G401.6 (cell line): ENCODE measurements around the gene INPP5A.
"Not testable (repeated sequence)": the region's sequence is repeated elsewhere in the genome, so short reads cannot be mapped to it uniquely, and the experiment has no call there.

Experiments
- FAIRE-seq: peaks from 2 replicates; lab custom pipeline; 2012; peaks lifted over from hg19 to GRCh38; lab: Jason Lieb, UNC

Gene INPP5A

GRCh38 chr10:132583456-132583855 lies 45.9 kb downstream of the INPP5A start:
- FAIRE-seq = no peak

- FAIRE-seq = no peak
Observed at GRCh38 chr10:132584081-132584480, 46.5 kb downstream of the INPP5A start.

- FAIRE-seq = no peak
Observed at GRCh38 chr10:132585732-132586722, 48.4 kb downstream of the INPP5A start.

- no peak for FAIRE-seq
Observed at GRCh38 chr10:132586739-132587138, 49.2 kb downstream of the INPP5A start.

GRCh38 chr10:132587175-132587574 lies 49.6 kb downstream of the INPP5A start:
- FAIRE-seq = no peak

- FAIRE-seq = no peak
Observed at GRCh38 chr10:132588301-132589013, 50.9 kb downstream of the INPP5A start.

- no peak for FAIRE-seq
Observed at GRCh38 chr10:132589015-132589414, 51.4 kb downstream of the INPP5A start.

- FAIRE-seq = no peak
Observed at GRCh38 chr10:132589681-132590080, 52.1 kb downstream of the INPP5A start.

GRCh38 chr10:132590094-132590751 lies 52.6 kb downstream of the INPP5A start:
- FAIRE-seq = no peak

- no peak for FAIRE-seq
Observed at GRCh38 chr10:132590752-132591121, 53.1 kb downstream of the INPP5A start.

- no peak for FAIRE-seq
Observed at GRCh38 chr10:132591166-132591971, 53.8 kb downstream of the INPP5A start.

- FAIRE-seq = no peak
Observed at GRCh38 chr10:132592790-132593383, 55.3 kb downstream of the INPP5A start.

GRCh38 chr10:132593389-132593788 lies 55.8 kb downstream of the INPP5A start:
- FAIRE-seq = no peak

- no peak for FAIRE-seq
Observed at GRCh38 chr10:132593900-132594876, 56.6 kb downstream of the INPP5A start.

- no peak for FAIRE-seq
Observed at GRCh38 chr10:132595021-132595420, 57.4 kb downstream of the INPP5A start.

- no peak for FAIRE-seq
Observed at GRCh38 chr10:132595854-132596253, 58.3 kb downstream of the INPP5A start.

- no peak for FAIRE-seq
Observed at GRCh38 chr10:132596742-132597279, 59.2 kb downstream of the INPP5A start.

GRCh38 chr10:132597654-132598053 lies 60.1 kb downstream of the INPP5A start:
- FAIRE-seq = no peak

GRCh38 chr10:132599023-132599618 lies 61.5 kb downstream of the INPP5A start:
- FAIRE-seq = not testable (repeated sequence)

- FAIRE-seq = no peak
Observed at GRCh38 chr10:132599732-132600131, 62.1 kb downstream of the INPP5A start.
